ENCODE results near the gene CDIP1.

CDIP1 gene

DNA sequence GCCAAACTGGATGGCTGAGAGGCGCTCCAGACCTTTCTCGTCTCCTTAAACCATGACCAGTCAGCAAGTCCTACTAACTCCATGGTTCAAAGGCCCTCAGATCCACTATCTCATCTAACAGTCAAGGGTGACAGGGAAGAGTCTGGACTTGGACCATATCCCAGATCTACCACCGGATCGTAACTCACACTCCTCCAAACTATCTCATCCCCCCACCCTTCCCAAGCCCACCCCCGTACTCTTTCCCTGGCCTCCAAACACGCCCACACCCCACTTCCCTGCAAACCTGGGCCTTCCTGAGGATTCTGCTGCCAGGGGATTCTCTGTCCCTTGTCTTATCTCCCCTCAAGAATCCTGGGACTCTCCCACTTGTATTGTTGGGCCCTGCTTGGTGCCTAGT, 5.1 kb downstream of the CDIP1 start:
- DNase-seq (ENCODE audit: low read depth) = no peak
- TF ChIP-seq, protein P1, sequence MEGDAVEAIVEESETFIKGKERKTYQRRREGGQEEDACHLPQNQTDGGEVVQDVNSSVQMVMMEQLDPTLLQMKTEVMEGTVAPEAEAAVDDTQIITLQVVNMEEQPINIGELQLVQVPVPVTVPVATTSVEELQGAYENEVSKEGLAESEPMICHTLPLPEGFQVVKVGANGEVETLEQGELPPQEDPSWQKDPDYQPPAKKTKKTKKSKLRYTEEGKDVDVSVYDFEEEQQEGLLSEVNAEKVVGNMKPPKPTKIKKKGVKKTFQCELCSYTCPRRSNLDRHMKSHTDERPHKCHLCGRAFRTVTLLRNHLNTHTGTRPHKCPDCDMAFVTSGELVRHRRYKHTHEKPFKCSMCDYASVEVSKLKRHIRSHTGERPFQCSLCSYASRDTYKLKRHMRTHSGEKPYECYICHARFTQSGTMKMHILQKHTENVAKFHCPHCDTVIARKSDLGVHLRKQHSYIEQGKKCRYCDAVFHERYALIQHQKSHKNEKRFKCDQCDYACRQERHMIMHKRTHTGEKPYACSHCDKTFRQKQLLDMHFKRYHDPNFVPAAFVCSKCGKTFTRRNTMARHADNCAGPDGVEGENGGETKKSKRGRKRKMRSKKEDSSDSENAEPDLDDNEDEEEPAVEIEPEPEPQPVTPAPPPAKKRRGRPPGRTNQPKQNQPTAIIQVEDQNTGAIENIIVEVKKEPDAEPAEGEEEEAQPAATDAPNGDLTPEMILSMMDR (IDR thresholded peaks at IDR 0.05; ENCODE audit: low read depth, low read length, missing control alignments) = no peak
- H3K4me3 ChIP-seq (ENCODE audit: low read depth, low read length) = no peak overlapping the region

- H3K4me3 ChIP-seq (ENCODE audit: low read depth, low read length) = no peak overlapping the region
- TF ChIP-seq, protein P1 (IDR thresholded peaks at IDR 0.05; ENCODE audit: low read depth, low read length, missing control alignments) = no peak
- DNase-seq (ENCODE audit: low read depth) = no peak
Measured at GRCh38 chr16:4532238-4532637, 6.3 kb downstream of the CDIP1 start.

DNA sequence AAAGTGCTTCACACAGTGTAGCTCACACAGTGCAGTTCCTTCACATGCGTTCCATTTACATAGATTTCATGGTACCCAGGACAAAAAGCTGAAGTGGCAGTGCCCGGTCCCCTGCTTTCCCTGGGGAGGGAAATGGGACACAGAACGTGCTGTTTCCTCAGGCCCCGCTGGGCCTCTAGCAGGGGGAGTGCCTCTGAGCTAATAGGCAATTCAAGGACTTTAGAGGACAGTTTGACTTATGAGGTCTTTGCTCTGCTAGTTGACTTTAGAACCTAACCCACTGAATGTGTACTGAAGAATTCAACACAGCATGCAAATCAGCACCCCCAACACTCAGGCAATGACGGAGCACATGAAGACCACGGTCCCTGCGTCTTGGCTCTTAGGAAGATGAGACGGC, 6.8 kb downstream of the CDIP1 start:
- no peak overlapping the region for H3K4me3 ChIP-seq (ENCODE audit: low read depth, low read length)
- TF ChIP-seq, protein P1 (IDR thresholded peaks at IDR 0.05; ENCODE audit: low read depth, low read length, missing control alignments) = no peak
- no peak for DNase-seq (ENCODE audit: low read depth)

DNA sequence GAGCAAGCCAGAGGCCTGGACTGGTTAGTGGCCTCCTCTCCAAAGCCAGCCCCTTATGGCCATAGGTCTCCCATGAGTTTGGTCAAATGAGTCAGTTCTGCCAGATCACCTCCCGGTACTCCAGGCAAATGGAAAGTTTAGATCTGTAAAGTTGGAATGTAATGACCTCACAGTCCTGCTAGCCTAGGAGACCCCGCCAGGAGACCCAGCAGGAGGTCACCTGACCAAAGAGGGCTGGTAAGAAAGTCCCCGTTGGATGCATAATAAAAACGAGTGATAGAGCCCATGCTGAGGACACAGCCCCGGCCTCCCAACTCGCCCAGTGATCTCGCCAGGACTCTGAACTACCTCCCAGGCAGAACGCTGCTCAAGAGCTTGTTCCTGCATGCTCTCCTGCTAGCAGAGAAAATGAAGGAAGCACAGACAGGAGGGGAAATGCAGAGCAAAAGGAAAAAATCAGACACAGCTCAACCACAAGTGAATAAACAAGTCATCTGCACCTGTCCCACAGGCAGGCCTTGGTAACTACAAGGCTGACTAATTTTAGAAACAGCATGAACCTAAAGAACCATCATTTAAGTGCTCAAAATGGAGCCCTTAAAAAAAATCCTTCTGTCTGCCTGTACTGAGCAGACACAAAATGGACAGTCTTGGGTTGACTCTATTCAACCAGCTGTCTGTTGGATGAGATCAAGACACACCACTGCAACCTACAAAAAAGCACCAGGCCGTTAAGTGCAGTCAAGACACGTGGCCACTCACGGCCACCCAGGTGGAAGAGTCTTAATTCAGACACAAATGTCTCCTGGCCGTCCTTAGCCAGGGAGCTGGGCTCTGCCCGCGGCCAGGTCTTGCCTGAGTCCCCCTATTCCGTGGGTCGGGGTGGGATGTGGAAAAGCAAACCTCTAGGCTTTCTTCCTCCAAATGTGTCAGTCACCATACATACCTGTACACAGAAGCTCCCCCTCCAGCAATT, 9.2 kb downstream of the CDIP1 start:
- no peak for DNase-seq (ENCODE audit: low read depth)
- H3K4me3 ChIP-seq (ENCODE audit: low read depth, low read length) = no peak overlapping the region
- TF ChIP-seq, protein P1 (IDR thresholded peaks at IDR 0.05; ENCODE audit: low read depth, low read length, missing control alignments) = no peak

GRCh38 chr16:4525634-4526277, 12.8 kb downstream of the CDIP1 start:
- TF ChIP-seq, protein P1 (IDR thresholded peaks at IDR 0.05; ENCODE audit: low read depth, low read length, missing control alignments) = no peak
- DNase-seq (ENCODE audit: low read depth) = no peak
- no peak overlapping the region for H3K4me3 ChIP-seq (ENCODE audit: low read depth, low read length)

- TF ChIP-seq, protein P1 (IDR thresholded peaks at IDR 0.05; ENCODE audit: low read depth, low read length, missing control alignments) = no peak
- DNase-seq (ENCODE audit: low read depth) = no peak
Measured at GRCh38 chr16:4525069-4525468, 13.5 kb downstream of the CDIP1 start.

More at GRCh38 chr16:4525069-4525468, 13.5 kb downstream of the CDIP1 start:
- no peak overlapping the region for H3K4me3 ChIP-seq (ENCODE audit: low read depth, low read length)
